AG04449 (cell line): Measurements from ENCODE around the gene TSPO.

Experiments used
- CTCF ChIA-PET: fragments of 350-600 bp; formaldehyde crosslinking; extraction: SDS; loops from one replicate; lab custom pipeline; 2021; ENCODE audit warnings: antibody characterized with exemption; lab: Yijun Ruan, JAX
- POLR2A ChIA-PET: fragments of 400-600, 350-600 bp; formaldehyde crosslinking; extraction: SDS; loops from one replicate; lab custom pipeline; 2020; ENCODE audit warnings: antibody characterized with exemption, inconsistent platforms; lab: Yijun Ruan, JAX
- DNase-seq: peaks from one replicate; pipeline ENCODE4 v3.0.0-alpha.2; 2010; ENCODE audit warnings: low read depth, low spot score
- H3K4me3 ChIP-seq: 2 replicates; pipeline ENCODE4 v1.5.1; 2011; ENCODE audit warnings: low read depth, mild to moderate bottlenecking, control low read depth, low read length
- CTCF ChIP-seq: IDR thresholded peaks from one replicate; pipeline ENCODE4 v1.5.1; 2011; ENCODE audit warnings: mild to moderate bottlenecking, moderate library complexity, low read length, control low read depth, inconsistent platforms; ENCODE audit not compliant: insufficient read depth; ENCODE audit errors: missing control alignments

Gene TSPO

GRCh38 chr22:43167001-43167589 is 15.7 kb downstream of the TSPO start:
- POLR2A ChIA-PET: no interaction called here
- CTCF ChIA-PET: no interaction called here
- no peak for TF ChIP-seq CTCF
- H3K4me3 ChIP-seq: no peak overlapping the region
- no peak for DNase-seq

- peak; percentile 16 for DNase-seq
- no peak for TF ChIP-seq CTCF
- ChIA-PET POLR2A (interaction anchor here (0.6 to 1.2 kb wide), 5 partner anchors 11 to 553 kb away, joined by 3 to 4 read pairs (median 3); partner anchors contain the start of genes TSPO and TTLL12), CTCF (interaction anchor here (0.6 to 1.4 kb wide), 3 partner anchors 11 to 364 kb away, joined by 3 to 5 read pairs (median 3); no protein-coding TSS in a partner anchor)
- H3K4me3 ChIP-seq: no peak overlapping the region
Measured at GRCh38 chr22:43168471-43169309, 17.3 kb downstream of the TSPO start.

DNA sequence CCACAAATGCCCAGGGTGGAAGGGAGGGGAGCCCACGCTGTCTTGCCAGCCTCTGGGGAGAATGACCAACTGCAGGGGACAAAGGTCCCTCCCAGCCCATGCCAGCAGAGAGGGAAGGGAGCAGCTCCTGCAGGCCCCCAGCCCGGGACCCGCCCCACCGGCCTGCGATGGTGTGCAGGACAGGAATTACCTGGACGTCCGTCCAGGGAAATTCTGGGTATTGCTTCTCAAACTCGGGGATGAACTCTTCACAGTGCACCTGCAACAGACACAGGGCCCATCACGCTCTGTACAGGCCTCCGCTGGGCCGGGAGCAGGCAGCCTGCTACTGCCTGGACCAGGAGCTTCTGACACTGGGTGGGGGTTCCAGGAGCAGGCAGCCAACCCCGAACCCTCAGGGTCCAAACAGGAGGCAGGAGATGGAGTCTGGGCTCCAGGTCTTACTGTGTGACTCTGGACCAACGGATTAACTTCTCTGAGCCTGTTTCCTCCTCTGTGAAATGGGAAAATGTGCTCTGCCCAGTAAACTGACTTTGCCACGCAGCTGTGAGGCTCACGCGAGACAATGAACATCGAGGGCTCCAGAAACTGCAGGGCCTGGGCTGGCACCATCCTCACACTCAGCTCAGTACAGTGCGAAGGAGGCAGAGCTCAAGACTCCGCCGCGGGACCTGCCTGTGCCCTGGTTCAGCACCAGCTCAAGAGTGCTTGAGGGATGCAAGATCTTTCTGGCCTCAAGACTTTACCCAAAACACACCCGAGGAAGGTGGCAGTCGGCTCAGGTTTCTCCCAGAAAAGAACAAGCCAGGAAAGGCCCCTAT is 18.2 kb downstream of the TSPO start:
- DNase-seq: no peak
- CTCF ChIA-PET: interaction anchor here (0.7 to 1.4 kb wide), 3 partner anchors 12 to 62 kb away, joined by 3 to 5 read pairs (median 3); no protein-coding TSS in a partner anchor
- TF ChIP-seq CTCF: no peak
- POLR2A ChIA-PET: interaction anchor here (0.7 to 1.2 kb wide), 2 partner anchors 18 kb away, joined by 3 read pairs; partner anchors contain the start of gene TSPO
- H3K4me3 ChIP-seq: no peak overlapping the region

DNA sequence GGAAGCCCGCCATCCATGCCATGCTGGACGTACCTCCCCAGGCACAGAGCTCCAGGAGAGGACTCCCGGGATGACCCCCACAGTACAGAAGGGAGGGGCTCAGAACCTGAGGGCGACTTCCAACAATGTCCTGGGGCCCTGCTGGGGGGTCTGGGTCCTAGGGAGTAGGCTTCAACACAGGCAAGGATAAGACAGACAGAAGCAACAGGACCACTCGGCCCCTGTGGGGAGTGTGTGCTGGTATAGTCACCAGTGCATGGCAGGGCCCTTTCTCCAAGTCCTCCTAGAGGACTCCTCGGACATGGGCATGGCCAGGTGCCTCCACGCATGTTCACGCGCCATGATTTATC is 18.7 kb downstream of the TSPO start:
- ChIA-PET CTCF (interaction anchor here (0.7 to 1.1 kb wide), 2 partner anchors 18 to 61 kb away, joined by 3 read pairs; no protein-coding TSS in a partner anchor), POLR2A (interaction anchor here (0.7 kb wide), 1 partner anchor 17 kb away, joined by 3 read pairs; no protein-coding TSS in a partner anchor)
- no peak overlapping the region for H3K4me3 ChIP-seq
- no peak for DNase-seq
- TF ChIP-seq CTCF: no peak

GRCh38 chr22:43171019-43171491 is 19.7 kb downstream of the TSPO start:
- ChIA-PET POLR2A (no interaction called here), CTCF (interaction anchor here (1.0 kb wide), 1 partner anchor 16 kb away, joined by 3 read pairs; no protein-coding TSS in a partner anchor)
- no peak overlapping the region for H3K4me3 ChIP-seq
- no peak for DNase-seq
- no peak for TF ChIP-seq CTCF
